Liver (tissue), 3 donors: ENCODE measurements around the gene ERFL.
A peak's percentile ranks its signal among the peaks of the same experiment; 100 is the strongest.

ENCODE experiments used
- ATF3 ChIP-seq: IDR thresholded peaks from 2 replicates; pipeline ENCODE4 v1.6.1; 2016; ENCODE audit warnings: antibody characterized with exemption
- EGR1 ChIP-seq, 2 donors: IDR thresholded peaks; 2 replicates each; pipeline ENCODE4 v1.6.1; 2016 to 2018; ENCODE audit warnings: antibody characterized with exemption in 2 of 2, low read depth in 2 of 2
- FOXA1 ChIP-seq: IDR thresholded peaks from 2 replicates; pipeline ENCODE4 v1.6.1; 2016; ENCODE audit warnings: antibody characterized with exemption
- JUND ChIP-seq, 2 donors: IDR thresholded peaks; 2 replicates each; pipeline ENCODE4 v1.6.1; 2016; ENCODE audit warnings: antibody characterized with exemption in 2 of 2
- MAX ChIP-seq: IDR thresholded peaks from 2 replicates; pipeline ENCODE4 v1.6.1; 2016; ENCODE audit warnings: antibody characterized with exemption
- NR2F2 ChIP-seq: IDR thresholded peaks from 2 replicates; pipeline ENCODE4 v1.6.1; 2016; ENCODE audit warnings: antibody characterized with exemption
- RAD21 ChIP-seq, 2 donors: IDR thresholded peaks; 2 replicates each; pipeline ENCODE4 v1.6.1; 2016; ENCODE audit warnings: antibody characterized with exemption in 2 of 2, mild to moderate bottlenecking in 2 of 2
- REST ChIP-seq: IDR thresholded peaks from 2 replicates; pipeline ENCODE4 v1.6.1; 2016; ENCODE audit warnings: antibody characterized with exemption, mild to moderate bottlenecking
- RXRA ChIP-seq, 2 donors: IDR thresholded peaks; 2 replicates each; pipeline ENCODE4 v1.6.1; 2017 to 2018; ENCODE audit warnings: antibody characterized with exemption in 2 of 2, mild to moderate bottlenecking in 1 of 2
- SP1 ChIP-seq: IDR thresholded peaks from 2 replicates; pipeline ENCODE4 v1.6.1; 2018; ENCODE audit warnings: antibody characterized with exemption, mild to moderate bottlenecking
- TAF1 ChIP-seq: conservative IDR thresholded peaks from 2 replicates; pipeline ENCODE4 v1.6.1; 2016; ENCODE audit warnings: antibody characterized with exemption, mild to moderate bottlenecking
- ZBTB33 ChIP-seq: IDR thresholded peaks from 2 replicates; pipeline ENCODE4 v1.6.1; 2016; ENCODE audit warnings: antibody characterized with exemption
- TF ChIP-seq, protein P1 (sequence below): fragments of 150-350 bp; IDR thresholded peaks from 2 replicates; pipeline ENCODE4 v1.5.1; 2017; ENCODE audit warnings: improper control_type of control experiment, low read depth, low read length; ENCODE audit not compliant: missing input control
- donor health status: healthy.
- donor health status: healthy.

DNA sequence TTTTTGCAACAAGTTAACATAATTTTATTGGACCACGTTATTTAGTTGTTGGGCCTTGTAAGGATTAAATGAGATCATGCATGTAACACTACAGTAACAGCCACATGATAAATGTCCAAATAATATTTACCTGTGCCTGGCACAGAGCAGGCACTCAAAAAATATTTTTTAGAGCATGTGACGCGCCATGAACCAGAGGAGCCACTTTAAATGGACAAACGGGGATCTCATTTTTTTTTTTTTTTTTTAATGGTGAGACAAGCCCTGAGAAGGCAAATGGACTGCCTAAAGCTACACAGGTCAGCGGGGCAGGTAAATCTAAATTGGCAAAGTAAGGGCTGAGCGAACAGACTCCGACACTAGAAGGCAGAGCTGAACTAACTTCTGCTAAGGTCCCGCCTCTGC lies 69.0 kb downstream of the ERFL start:
- TF ChIP-seq, protein P1, sequence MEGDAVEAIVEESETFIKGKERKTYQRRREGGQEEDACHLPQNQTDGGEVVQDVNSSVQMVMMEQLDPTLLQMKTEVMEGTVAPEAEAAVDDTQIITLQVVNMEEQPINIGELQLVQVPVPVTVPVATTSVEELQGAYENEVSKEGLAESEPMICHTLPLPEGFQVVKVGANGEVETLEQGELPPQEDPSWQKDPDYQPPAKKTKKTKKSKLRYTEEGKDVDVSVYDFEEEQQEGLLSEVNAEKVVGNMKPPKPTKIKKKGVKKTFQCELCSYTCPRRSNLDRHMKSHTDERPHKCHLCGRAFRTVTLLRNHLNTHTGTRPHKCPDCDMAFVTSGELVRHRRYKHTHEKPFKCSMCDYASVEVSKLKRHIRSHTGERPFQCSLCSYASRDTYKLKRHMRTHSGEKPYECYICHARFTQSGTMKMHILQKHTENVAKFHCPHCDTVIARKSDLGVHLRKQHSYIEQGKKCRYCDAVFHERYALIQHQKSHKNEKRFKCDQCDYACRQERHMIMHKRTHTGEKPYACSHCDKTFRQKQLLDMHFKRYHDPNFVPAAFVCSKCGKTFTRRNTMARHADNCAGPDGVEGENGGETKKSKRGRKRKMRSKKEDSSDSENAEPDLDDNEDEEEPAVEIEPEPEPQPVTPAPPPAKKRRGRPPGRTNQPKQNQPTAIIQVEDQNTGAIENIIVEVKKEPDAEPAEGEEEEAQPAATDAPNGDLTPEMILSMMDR: no peak
- TF ChIP-seq FOXA1 (peak; percentile 50), RAD21 (IDR thresholded peaks at IDR 0.05) (peak in 1 of 2 donors; percentile 65), RXRA (IDR thresholded peaks at IDR 0.05) (no peak), JUND (IDR thresholded peaks at IDR 0.05) (no peak), TAF1 (no peak), EGR1 (IDR thresholded peaks at IDR 0.05; ENCODE audit: low read depth in 2 of 2) (no peak), SP1 (no peak), ZBTB33 (no peak), MAX (no peak), NR2F2 (no peak), REST (no peak), ATF3 (no peak)
